Muscle of leg (tissue), 9 donors: ENCODE measurements around the gene SEC22B. TPM values are rescaled to one million over a fixed set of nuclear protein-coding genes. Genes with fewer than 3 reads are reported as not detected.

Source experiments
- polyA plus RNA-seq, 8 donors: library from polyadenylated mRNA; unstranded; fragments of 120-200 nt; gene quantifications; one replicate each; pipeline versions ENCODE4 v1.2.1 to v1.2.3, GENCODE V29; 2013; ENCODE audit warnings: inconsistent platforms in 1 of 8, low replicate concordance in 1 of 8; ENCODE audit not compliant: insufficient read length in 8 of 8, insufficient read depth in 1 of 8
- total RNA-seq: library from RNA; stranded (reverse); fragments of 120-200 nt; gene quantifications from one replicate; pipeline ENCODE4 v1.2.4, GENCODE V29; 2013

The SEC22B gene
- total and polyA plus RNA-seq, 9 donors = 20.4 to 30.9 (median 24.9) TPM

Other genes with a start within 250 kb of the SEC22B start
- gene NOTCH2, start 106.9 kb downstream of the SEC22B start, total RNA-seq = 70.4 TPM
- 10 to 100 TPM; 34.9 to 79.5 (median 56.9) TPM for gene NOTCH2, start 106.9 kb downstream of the SEC22B start, polyA plus RNA-seq
- gene NBPF8, start 238.5 kb upstream of the SEC22B start, total RNA-seq = 15.2 TPM
- 10 to 100 TPM in 4 of 8 donors, 1 to 10 TPM in 4; 7.7 to 15.4 (median 10.3) TPM for gene NBPF8, start 238.5 kb upstream of the SEC22B start, polyA plus RNA-seq